HTERT RPE-1 (cell line): ENCODE measurements around the gene R3HDM4.
"Not testable (repeated sequence)": the region's sequence is repeated elsewhere in the genome, so short reads cannot be mapped to it uniquely, and the experiment has no call there.

Source experiments
- in situ Hi-C: fragments of 300-500 bp; cut with MboI; formaldehyde crosslinking; loops from 4 replicates; pipeline ENCODE4 v1.14.3; 2020; ENCODE audit warnings: low sequenced_read_pairs

Gene R3HDM4

DNA sequence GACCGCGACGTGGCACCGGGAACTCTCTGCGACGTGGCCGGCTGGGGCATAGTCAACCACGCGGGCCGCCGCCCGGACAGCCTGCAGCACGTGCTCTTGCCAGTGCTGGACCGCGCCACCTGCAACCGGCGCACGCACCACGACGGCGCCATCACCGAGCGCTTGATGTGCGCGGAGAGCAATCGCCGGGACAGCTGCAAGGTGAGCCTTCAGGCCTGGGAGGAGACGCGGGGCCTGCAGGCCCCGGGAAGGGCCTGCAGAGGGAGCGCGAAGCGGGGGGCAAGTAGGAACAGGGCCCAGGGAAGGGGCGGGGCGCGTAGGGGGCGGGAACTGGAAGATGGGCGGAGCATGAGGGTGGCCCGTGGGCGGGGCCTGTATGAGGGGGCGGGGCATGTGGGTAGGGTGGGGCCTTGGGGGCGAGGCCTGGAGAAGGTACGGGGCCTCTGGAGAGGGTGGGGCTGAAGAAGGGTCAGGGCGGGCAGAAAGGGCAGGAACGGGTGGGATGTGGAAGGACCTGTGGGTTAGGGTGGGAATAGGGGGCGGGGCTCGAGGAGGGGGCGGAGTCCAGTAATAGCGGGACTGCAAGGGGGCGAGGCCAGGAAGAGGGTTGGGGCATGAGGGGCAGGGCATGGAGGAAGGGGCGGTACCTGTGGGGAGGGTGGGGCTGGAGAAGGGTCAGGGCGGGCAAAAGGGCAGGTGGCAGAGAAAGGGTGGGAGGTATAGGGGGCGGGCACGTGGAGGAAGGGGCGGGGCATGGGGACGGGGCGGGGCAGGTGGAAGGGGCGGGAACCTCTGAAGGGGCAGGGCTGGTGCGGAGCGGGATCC, 51.1 kb downstream of the R3HDM4 start:
- in situ Hi-C loops = no loop called here

GRCh38 chr19:861141-861755, 51.8 kb downstream of the R3HDM4 start:
- in situ Hi-C loops = no loop called here

- in situ Hi-C loops = no loop called here
These were observed 53.9 kb downstream of the R3HDM4 start, which contains the start of gene CFD for GRCh38 chr19:858868-859843. Gene CFD, plus strand, starts transcription at chr19:859664. Its CDS starts 26 bp downstream, at chr19:859690.

GRCh38 chr19:858284-858683, 54.7 kb downstream of the R3HDM4 start:
- in situ Hi-C loops = no loop called here

- in situ Hi-C loops = no loop called here
These were observed 57.4 kb downstream of the R3HDM4 start for GRCh38 chr19:855566-856120.

GRCh38 chr19:855142-855541, 57.9 kb downstream of the R3HDM4 start:
- in situ Hi-C loops = no loop called here

DNA sequence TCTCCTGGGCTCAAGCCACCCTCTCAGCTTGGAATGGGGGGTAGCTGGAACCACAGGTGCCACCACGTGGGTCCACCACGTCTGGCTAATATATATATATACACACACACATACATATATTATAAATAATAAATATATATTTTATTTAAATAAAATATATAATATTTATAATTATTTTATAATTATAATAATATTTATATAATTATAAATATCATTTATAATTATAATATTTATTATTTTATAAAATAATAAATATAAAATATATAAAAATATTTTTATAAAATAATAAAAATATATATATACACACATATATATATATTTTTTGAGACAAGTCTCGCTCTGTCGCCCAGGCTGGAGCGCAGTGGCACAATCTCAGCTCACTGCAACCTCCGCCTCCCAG, 58.5 kb downstream of the R3HDM4 start:
- in situ Hi-C loops = no loop called here

DNA sequence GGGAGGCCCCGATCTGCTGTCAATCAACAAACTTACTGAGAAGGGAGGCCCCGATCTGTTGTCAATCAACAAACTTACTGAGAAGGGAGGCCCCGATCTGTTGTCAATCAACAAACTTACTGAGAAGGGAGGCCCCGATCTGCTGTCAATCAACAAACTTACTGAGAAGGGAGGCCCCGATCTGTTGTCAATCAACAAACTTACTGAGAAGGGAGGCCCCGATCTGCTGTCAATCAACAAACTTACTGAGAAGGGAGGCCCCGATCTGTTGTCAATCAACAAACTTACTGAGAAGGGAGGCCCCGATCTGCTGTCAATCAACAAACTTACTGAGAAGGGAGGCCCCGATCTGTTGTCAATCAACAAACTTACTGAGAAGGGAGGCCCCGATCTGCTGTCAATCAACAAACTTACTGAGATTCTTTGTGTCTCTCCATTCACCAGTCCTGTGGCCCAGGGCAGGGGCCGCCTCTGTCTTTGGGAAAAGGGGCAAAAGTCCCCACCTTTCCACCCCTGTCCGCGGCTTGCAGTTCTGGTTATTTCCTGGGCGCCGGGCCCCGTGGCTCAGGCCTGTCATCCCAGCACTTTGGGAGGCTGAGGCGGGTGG, 59.3 kb downstream of the R3HDM4 start:
- in situ Hi-C loops = not testable (repeated sequence)

GRCh38 chr19:853014-853585, 59.9 kb downstream of the R3HDM4 start:
- in situ Hi-C loops = no loop called here

GRCh38 chr19:852136-853013, 60.6 kb downstream of the R3HDM4 start, which contains the start of gene ELANE:
Gene ELANE, plus strand, starts transcription at chr19:852303. Its CDS starts 26 bp downstream, at chr19:852329.
- in situ Hi-C loops = no loop called here

GRCh38 chr19:850979-851335, 62.1 kb downstream of the R3HDM4 start:
- in situ Hi-C loops = no loop called here

- in situ Hi-C loops = no loop called here
These were observed 62.6 kb downstream of the R3HDM4 start for GRCh38 chr19:850221-850978.

DNA sequence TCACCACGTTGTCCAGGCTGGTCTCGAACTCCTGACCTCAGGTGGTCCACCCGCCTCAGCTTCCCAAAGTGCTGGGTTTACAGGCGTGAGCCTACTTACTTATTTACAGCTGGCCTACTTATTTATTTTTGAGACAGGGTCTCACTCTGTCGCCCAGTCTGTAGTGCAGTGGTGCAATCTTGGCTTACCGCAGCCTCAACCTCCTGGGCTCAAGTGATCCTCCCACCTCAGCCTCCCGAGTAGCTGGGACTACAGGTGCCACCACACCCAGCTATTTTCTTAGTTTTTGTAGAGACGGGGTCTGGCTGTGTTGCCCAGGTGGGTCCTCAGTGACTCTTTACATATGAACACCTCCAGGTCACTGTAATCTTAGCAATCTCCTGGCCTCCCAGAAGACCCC, 63.8 kb downstream of the R3HDM4 start:
- in situ Hi-C loops = not testable (repeated sequence)

DNA sequence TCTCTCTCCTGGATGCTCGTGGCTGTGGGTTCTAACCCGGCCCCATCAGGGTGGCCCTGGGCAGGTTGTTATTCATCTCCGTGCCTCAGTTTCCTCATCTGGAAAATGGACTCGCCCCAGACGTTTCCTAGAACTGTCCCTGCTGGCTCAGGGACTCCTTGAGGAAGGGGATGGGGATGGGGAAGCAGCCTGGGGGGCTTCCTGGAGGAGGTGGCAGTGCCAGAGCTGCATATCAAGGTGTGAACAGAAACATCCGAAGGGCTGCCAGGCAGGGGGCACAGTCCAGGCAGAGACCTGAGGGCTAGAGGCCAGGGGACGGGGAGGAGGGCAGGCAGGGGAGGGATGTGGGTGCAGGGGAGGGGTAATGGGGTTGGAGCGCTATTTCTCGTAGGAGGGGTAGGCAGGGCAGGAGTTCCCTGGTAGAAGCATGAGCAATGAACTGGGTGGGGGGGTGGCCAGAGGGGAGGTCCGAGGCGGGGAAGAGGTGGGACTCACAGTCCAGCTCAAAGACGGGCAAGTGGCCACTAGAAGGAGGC, 64.6 kb downstream of the R3HDM4 start:
- in situ Hi-C loops = no loop called here
